ENCODE results near the gene ARGLU1.

DNA sequence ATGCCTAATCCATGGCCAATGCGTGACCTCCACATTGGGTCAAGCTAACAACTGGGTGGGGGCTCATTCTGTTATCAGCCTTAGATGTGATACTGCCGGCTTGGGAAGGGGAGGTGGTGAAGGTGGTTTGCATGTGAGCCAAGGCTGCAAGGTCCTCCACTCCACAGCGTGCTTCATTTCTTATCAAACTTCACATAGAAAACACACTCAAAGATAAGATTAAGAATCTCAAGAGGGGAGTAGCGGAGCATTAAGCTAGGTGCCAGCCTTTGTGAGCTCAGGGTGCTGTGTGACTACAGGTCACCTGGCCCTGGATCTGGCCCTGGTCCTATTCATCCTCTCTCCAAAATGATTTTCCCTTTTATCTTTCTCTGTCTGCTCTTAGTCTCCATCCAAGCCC is 13.3 kb upstream of the ARGLU1 start:
- TF ChIP-seq, protein P1, sequence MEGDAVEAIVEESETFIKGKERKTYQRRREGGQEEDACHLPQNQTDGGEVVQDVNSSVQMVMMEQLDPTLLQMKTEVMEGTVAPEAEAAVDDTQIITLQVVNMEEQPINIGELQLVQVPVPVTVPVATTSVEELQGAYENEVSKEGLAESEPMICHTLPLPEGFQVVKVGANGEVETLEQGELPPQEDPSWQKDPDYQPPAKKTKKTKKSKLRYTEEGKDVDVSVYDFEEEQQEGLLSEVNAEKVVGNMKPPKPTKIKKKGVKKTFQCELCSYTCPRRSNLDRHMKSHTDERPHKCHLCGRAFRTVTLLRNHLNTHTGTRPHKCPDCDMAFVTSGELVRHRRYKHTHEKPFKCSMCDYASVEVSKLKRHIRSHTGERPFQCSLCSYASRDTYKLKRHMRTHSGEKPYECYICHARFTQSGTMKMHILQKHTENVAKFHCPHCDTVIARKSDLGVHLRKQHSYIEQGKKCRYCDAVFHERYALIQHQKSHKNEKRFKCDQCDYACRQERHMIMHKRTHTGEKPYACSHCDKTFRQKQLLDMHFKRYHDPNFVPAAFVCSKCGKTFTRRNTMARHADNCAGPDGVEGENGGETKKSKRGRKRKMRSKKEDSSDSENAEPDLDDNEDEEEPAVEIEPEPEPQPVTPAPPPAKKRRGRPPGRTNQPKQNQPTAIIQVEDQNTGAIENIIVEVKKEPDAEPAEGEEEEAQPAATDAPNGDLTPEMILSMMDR (IDR thresholded peaks at IDR 0.05): no peak
- TF ChIP-seq EZH2phosphoT487 (IDR thresholded peaks at IDR 0.05) (no peak), EZH2 (IDR thresholded peaks at IDR 0.05) (no peak)

All from neural progenitor cell (in vitro differentiated cells).